A673 (cell line): ENCODE results near the gene SPOCD1. TPM values are rescaled to one million over a fixed set of nuclear protein-coding genes. Genes with fewer than 3 reads are reported as not detected.
A peak's percentile ranks its signal among the peaks of the same experiment; 100 is the strongest.

Experiments used
- BruUV-seq: library from RNA; stranded (reverse); fragments of 400-500 nt; replicated peaks from 2 replicates; lab custom pipeline; 2021; lab: Mats Ljungman, UMichigan
- CTCF ChIA-PET: fragments of 300-600 bp; sonication (Branson Sonifier 250); formaldehyde crosslinking; loops from one replicate; lab custom pipeline; 2022; ENCODE audit warnings: antibody characterized with exemption; lab: Charles Lee
- POLR2A ChIA-PET: fragments of 300-600 bp; sonication (Branson Sonifier 250); formaldehyde crosslinking; loops from one replicate; lab custom pipeline; 2022; ENCODE audit warnings: antibody characterized with exemption; ENCODE audit not compliant: low non-redundant PET; lab: Charles Lee
- DNase-seq: peaks from one replicate; pipeline ENCODE4 v3.0.0-alpha.2; 2015; ENCODE audit warnings: low spot score
- H3K27ac ChIP-seq: fragments of 200-600 bp; sonication (generic); 2 replicates; pipeline ENCODE4 v1.5.1; 2016; ENCODE audit warnings: mixed run types, low read depth, mild to moderate bottlenecking, mixed read lengths, antibody characterized with exemption, low read length; ENCODE audit not compliant: poor library complexity, severe bottlenecking
- H3K27me3 ChIP-seq: fragments of 200-600 bp; sonication (generic); replicated peaks from 2 replicates; pipeline ENCODE4 v1.6.1; 2017; ENCODE audit warnings: mixed run types, low read depth, mild to moderate bottlenecking, mixed read lengths, antibody characterized with exemption, low read length; ENCODE audit not compliant: insufficient read depth, poor library complexity
- H3K36me3 ChIP-seq: fragments of 200-600 bp; sonication (generic); 2 replicates; pipeline ENCODE4 v1.6.1; 2016; ENCODE audit warnings: mixed run types, mild to moderate bottlenecking, mixed read lengths, antibody characterized with exemption, low read length; ENCODE audit not compliant: insufficient read depth, poor library complexity, severe bottlenecking
- H3K4me1 ChIP-seq: fragments of 200-600 bp; sonication (generic); 2 replicates; pipeline ENCODE4 v1.6.1; 2017; ENCODE audit warnings: mixed run types, mild to moderate bottlenecking, mixed read lengths, antibody characterized with exemption, low read length; ENCODE audit not compliant: insufficient read depth, poor library complexity, severe bottlenecking
- H3K4me3 ChIP-seq: fragments of 200-600 bp; sonication (generic); 2 replicates; pipeline ENCODE4 v1.5.1; 2016; ENCODE audit warnings: low read depth, mixed run types, mild to moderate bottlenecking, mixed read lengths, low read length; ENCODE audit not compliant: poor library complexity, severe bottlenecking
- H3K9me3 ChIP-seq: fragments of 200-600 bp; sonication (generic); 2 replicates; pipeline ENCODE4 v1.6.1; 2016; ENCODE audit warnings: mixed run types, low read depth, mild to moderate bottlenecking, mixed read lengths, antibody characterized with exemption, low read length; ENCODE audit not compliant: poor library complexity, severe bottlenecking
- CTCF ChIP-seq: fragments of 300-800, 200-600 bp; sonication (generic); conservative IDR thresholded peaks from 2 replicates; pipeline ENCODE4 v1.5.1; 2017; ENCODE audit warnings: low read depth, mild to moderate bottlenecking, antibody characterized with exemption, low read length, moderate library complexity, mixed read lengths
- EZH2 ChIP-seq: fragments of 200-600 bp; sonication (generic); IDR thresholded peaks from 2 replicates; pipeline ENCODE4 v1.6.1; 2017; ENCODE audit warnings: borderline replicate concordance, low read depth, mild to moderate bottlenecking, mixed read lengths, antibody characterized with exemption, low read length; ENCODE audit not compliant: poor library complexity, severe bottlenecking
- intact Hi-C: fragments of 100-400 bp; cut with micrococcal nuclease; formaldehyde crosslinking; loops from one replicate; pipeline ENCODE4 v1.10.0; 2022; ENCODE audit not compliant: unreplicated experiment
- total RNA-seq: library from RNA; stranded (reverse); gene quantifications from 2 replicates; pipeline ENCODE4 v1.2.3, GENCODE V29; 2021

Gene SPOCD1
- total RNA-seq, 1 experiment from 2014 or later, result 0.58 TPM

GRCh38 chr1:31843506-31843905, 27.7 kb upstream of the SPOCD1 start:
- Histone ChIP-seq H3K9me3 (no peaks in the 10 kb centered on the region), H3K4me1 (no peaks in the 10 kb centered on the region), H3K27ac (no peak overlapping the region), H3K4me3 (no peak overlapping the region), H3K27me3 (no peaks in the 10 kb centered on the region), H3K36me3 (no peaks in the 10 kb centered on the region)
- peak; percentile 16 for DNase-seq
- CTCF ChIA-PET, result interaction anchor here (0.6 to 0.8 kb wide), 2 partner anchors 33 to 395 kb away, joined by 3 read pairs; no protein-coding TSS in a partner anchor
- intact Hi-C loops, result no loop called here
- TF ChIP-seq EZH2, result no peak
- BruUV-seq, result no TSS peak
- POLR2A ChIA-PET, result no interaction called here

GRCh38 chr1:31839662-31840343, 24.0 kb upstream of the SPOCD1 start:
- no TSS peak for BruUV-seq
- CTCF ChIA-PET, result no interaction called here
- no peak overlapping the region for H3K27ac ChIP-seq
- no peak for DNase-seq
- intact Hi-C loops, result no loop called here
- H3K4me3 ChIP-seq, result no peak overlapping the region
- no peaks in the 10 kb centered on the region for H3K4me1 ChIP-seq
- no peaks in the 10 kb centered on the region for H3K9me3 ChIP-seq
- H3K27me3 ChIP-seq, result no peaks in the 10 kb centered on the region
- no peak for TF ChIP-seq EZH2
- TF ChIP-seq CTCF, result no peak
- POLR2A ChIA-PET, result no interaction called here
- no peaks in the 10 kb centered on the region for H3K36me3 ChIP-seq

- no peak overlapping the region for H3K27ac ChIP-seq
- H3K27me3 ChIP-seq, result no peaks in the 10 kb centered on the region
- BruUV-seq, result no TSS peak
- CTCF ChIA-PET, result no interaction called here
- H3K4me3 ChIP-seq, result no peak overlapping the region
- no peaks in the 10 kb centered on the region for H3K4me1 ChIP-seq
- no peak for TF ChIP-seq EZH2
- TF ChIP-seq CTCF, result no peak
- DNase-seq, result no peak
- H3K36me3 ChIP-seq, result no peaks in the 10 kb centered on the region
- no peaks in the 10 kb centered on the region for H3K9me3 ChIP-seq
- POLR2A ChIA-PET, result no interaction called here
- intact Hi-C loops, result no loop called here
These were observed 21.8 kb upstream of the SPOCD1 start for GRCh38 chr1:31837451-31838158.
